Measurements from ENCODE around the gene BBS4. TPM values are rescaled to one million over a fixed set of nuclear protein-coding genes. Genes with fewer than 3 reads are reported as not detected.

The BBS4 gene
- total RNA-seq, 1 donor from 2014 or later, result 17.0 TPM

- Mint-ChIP-seq H3K27me3 (ENCODE audit: unreplicated experiment) (no peaks in the 10 kb centered on the region), H3K27ac (ENCODE audit: unreplicated experiment) (no peak overlapping the region), H3K4me1 (ENCODE audit: unreplicated experiment) (peaks cover 12% of the 10 kb centered on the region), H3K36me3 (ENCODE audit: low read depth, unreplicated experiment) (peaks cover 21% of the 10 kb centered on the region), H3K9me3 (ENCODE audit: unreplicated experiment) (no peaks in the 10 kb centered on the region), H3K4me3 (ENCODE audit: unreplicated experiment) (no peak overlapping the region)
- no peak for TF ChIP-seq CTCF (IDR thresholded peaks at IDR 0.05; ENCODE audit: unreplicated experiment)
- DNase-seq (ENCODE audit: low spot score), result no peak
Observed at GRCh38 chr15:72760590-72761260, 74.7 kb downstream of the BBS4 start.

- Mint-ChIP-seq H3K27ac (ENCODE audit: unreplicated experiment) (no peak overlapping the region), H3K9me3 (ENCODE audit: unreplicated experiment) (no peaks in the 10 kb centered on the region), H3K4me3 (ENCODE audit: unreplicated experiment) (no peak overlapping the region), H3K4me1 (ENCODE audit: unreplicated experiment) (no peaks in the 10 kb centered on the region), H3K27me3 (ENCODE audit: unreplicated experiment) (no peaks in the 10 kb centered on the region), H3K36me3 (ENCODE audit: low read depth, unreplicated experiment) (peaks cover 41% of the 10 kb centered on the region)
- no peak for TF ChIP-seq CTCF (IDR thresholded peaks at IDR 0.05; ENCODE audit: unreplicated experiment)
- DNase-seq (ENCODE audit: low spot score), result no peak
Observed at GRCh38 chr15:72764656-72765055, 78.6 kb downstream of the BBS4 start.

- Mint-ChIP-seq H3K27ac (ENCODE audit: unreplicated experiment) (no peak overlapping the region), H3K4me3 (ENCODE audit: unreplicated experiment) (no peak overlapping the region), H3K27me3 (ENCODE audit: unreplicated experiment) (no peaks in the 10 kb centered on the region), H3K36me3 (ENCODE audit: low read depth, unreplicated experiment) (peaks cover 40% of the 10 kb centered on the region), H3K9me3 (ENCODE audit: unreplicated experiment) (no peaks in the 10 kb centered on the region), H3K4me1 (ENCODE audit: unreplicated experiment) (peaks cover 1% of the 10 kb centered on the region)
- no peak for DNase-seq (ENCODE audit: low spot score)
- TF ChIP-seq CTCF (IDR thresholded peaks at IDR 0.05; ENCODE audit: unreplicated experiment), result no peak
Observed at GRCh38 chr15:72766025-72766424, 80.0 kb downstream of the BBS4 start.

GRCh38 chr15:72766780-72767179, 80.8 kb downstream of the BBS4 start:
- DNase-seq (ENCODE audit: low spot score), result no peak
- no peaks in the 10 kb centered on the region for H3K9me3 Mint-ChIP-seq (ENCODE audit: unreplicated experiment)
- H3K4me1 Mint-ChIP-seq (ENCODE audit: unreplicated experiment), result peaks cover 8% of the 10 kb centered on the region
- H3K4me3 Mint-ChIP-seq (ENCODE audit: unreplicated experiment), result no peak overlapping the region
- no peak for TF ChIP-seq CTCF (IDR thresholded peaks at IDR 0.05; ENCODE audit: unreplicated experiment)
- H3K27ac Mint-ChIP-seq (ENCODE audit: unreplicated experiment), result no peak overlapping the region
- no peaks in the 10 kb centered on the region for H3K27me3 Mint-ChIP-seq (ENCODE audit: unreplicated experiment)
- H3K36me3 Mint-ChIP-seq (ENCODE audit: low read depth, unreplicated experiment), result peaks cover 41% of the 10 kb centered on the region

- no peaks in the 10 kb centered on the region for H3K27me3 Mint-ChIP-seq (ENCODE audit: unreplicated experiment)
- H3K4me1 Mint-ChIP-seq (ENCODE audit: unreplicated experiment), result peaks cover 23% of the 10 kb centered on the region
- TF ChIP-seq CTCF (IDR thresholded peaks at IDR 0.05; ENCODE audit: unreplicated experiment), result peak; percentile 18
- no peaks in the 10 kb centered on the region for H3K9me3 Mint-ChIP-seq (ENCODE audit: unreplicated experiment)
- H3K36me3 Mint-ChIP-seq (ENCODE audit: low read depth, unreplicated experiment), result peaks cover 36% of the 10 kb centered on the region
- H3K4me3 Mint-ChIP-seq (ENCODE audit: unreplicated experiment), result no peak overlapping the region
- DNase-seq (ENCODE audit: low spot score), result no peak
- no peak overlapping the region for H3K27ac Mint-ChIP-seq (ENCODE audit: unreplicated experiment)
Observed at GRCh38 chr15:72770673-72771328, 84.8 kb downstream of the BBS4 start.
